Astrocyte of the spinal cord (primary cell): ENCODE data around the gene SLC25A28.

Experiments used
- DNase-seq: peaks from one replicate; pipeline ENCODE4 v3.0.0; 2011; ENCODE audit warnings: low read depth, low spot score
- H3K4me3 ChIP-seq: 2 replicates; pipeline ENCODE4 v1.5.1; 2011; ENCODE audit warnings: low read depth, mild to moderate bottlenecking, low read length, moderate library complexity
- in situ Hi-C: cut with HindIII; loops from 2 replicates; pipeline ENCODE4 v1.10.0; 2017; ENCODE audit warnings: low sequenced_read_pairs
- TF ChIP-seq, protein P1 (sequence below): IDR thresholded peaks from 2 replicates; pipeline ENCODE4 v1.5.1; 2012; ENCODE audit warnings: low read depth, mild to moderate bottlenecking, low read length, inconsistent platforms

Gene SLC25A28, protein sequence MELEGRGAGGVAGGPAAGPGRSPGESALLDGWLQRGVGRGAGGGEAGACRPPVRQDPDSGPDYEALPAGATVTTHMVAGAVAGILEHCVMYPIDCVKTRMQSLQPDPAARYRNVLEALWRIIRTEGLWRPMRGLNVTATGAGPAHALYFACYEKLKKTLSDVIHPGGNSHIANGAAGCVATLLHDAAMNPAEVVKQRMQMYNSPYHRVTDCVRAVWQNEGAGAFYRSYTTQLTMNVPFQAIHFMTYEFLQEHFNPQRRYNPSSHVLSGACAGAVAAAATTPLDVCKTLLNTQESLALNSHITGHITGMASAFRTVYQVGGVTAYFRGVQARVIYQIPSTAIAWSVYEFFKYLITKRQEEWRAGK

DNA sequence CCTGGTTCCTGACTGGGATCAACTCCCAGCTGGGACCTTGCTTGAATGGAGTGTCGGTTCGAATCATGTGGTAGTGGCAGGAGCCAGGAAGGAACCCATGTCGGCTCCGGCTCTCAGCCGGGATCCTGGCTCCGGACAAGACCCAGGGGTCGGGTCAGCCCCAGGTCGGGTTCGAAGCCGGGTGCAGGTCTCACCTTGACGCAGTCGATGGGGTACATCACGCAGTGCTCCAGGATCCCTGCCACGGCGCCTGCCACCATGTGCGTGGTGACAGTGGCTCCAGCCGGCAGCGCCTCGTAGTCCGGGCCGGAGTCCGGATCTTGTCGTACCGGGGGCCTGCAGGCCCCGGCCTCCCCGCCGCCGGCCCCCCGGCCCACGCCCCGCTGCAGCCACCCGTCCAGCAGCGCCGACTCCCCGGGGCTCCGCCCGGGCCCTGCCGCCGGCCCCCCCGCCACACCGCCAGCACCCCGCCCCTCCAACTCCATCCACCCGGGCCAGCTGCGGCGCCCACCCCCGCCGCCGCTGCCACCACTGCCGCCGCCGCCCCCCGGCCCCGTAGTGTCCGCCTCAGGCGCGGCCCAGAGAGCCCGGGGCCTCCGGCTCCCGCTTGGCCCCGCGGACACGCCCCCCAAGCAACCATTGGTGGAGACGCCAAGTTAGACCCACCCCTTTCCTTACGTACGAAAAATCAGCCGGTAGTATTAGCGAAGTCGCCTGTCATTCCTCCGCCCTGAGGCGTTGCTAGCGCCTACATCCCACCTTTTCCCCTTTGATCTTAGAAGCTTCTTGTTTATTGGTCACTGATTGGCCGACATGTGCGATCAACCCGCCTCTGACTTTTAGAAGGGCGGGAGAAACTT, at the start of gene SLC25A28:
Gene SLC25A28 (minus strand): TSS at position 589 of the 860 bp plus-strand sequence. CDS start 104 bp downstream, at position 485.
- H3K4me3 ChIP-seq = peak within 1 kb of the TSS; percentile 92

DNA sequence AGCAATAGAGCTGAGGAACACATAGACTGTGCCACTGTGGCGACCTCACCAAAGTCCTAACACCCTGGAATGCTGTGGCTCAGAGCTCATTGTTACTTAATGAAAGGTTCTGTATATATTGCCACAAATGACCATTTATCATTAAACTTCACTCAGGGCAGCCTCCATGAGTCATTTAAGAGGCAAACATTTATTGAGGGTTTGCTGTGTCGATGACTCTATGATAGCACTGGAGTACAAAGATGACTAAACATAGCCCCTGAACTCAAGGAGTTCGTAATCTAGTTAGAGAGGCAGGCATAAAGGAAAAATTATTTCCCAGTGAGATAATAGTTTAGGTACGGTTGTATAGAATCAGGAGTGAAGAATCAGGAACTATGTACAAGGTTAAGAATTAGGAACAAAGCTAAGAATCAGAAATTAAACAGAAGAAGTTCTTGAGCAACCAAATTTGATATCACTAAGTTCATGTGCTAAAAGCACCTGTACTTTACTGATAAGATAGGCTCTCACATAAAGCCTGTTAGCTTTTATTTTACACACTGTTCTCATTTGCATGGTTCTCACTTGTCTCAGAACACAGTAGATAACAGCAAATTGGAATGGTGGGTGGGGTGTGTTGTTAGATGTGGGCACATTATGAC, 47.0 kb upstream of the SLC25A28 start:
- in situ Hi-C loops = no loop called here
- DNase-seq = peak; percentile 77
- TF ChIP-seq, protein P1, sequence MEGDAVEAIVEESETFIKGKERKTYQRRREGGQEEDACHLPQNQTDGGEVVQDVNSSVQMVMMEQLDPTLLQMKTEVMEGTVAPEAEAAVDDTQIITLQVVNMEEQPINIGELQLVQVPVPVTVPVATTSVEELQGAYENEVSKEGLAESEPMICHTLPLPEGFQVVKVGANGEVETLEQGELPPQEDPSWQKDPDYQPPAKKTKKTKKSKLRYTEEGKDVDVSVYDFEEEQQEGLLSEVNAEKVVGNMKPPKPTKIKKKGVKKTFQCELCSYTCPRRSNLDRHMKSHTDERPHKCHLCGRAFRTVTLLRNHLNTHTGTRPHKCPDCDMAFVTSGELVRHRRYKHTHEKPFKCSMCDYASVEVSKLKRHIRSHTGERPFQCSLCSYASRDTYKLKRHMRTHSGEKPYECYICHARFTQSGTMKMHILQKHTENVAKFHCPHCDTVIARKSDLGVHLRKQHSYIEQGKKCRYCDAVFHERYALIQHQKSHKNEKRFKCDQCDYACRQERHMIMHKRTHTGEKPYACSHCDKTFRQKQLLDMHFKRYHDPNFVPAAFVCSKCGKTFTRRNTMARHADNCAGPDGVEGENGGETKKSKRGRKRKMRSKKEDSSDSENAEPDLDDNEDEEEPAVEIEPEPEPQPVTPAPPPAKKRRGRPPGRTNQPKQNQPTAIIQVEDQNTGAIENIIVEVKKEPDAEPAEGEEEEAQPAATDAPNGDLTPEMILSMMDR = no peak
- no peak overlapping the region for H3K4me3 ChIP-seq

More for the DNA sequence above, at the start of gene SLC25A28:
- DNase-seq = peak; percentile 100
- in situ Hi-C loops = no loop called here
- TF ChIP-seq, protein P1 = no peak

DNA sequence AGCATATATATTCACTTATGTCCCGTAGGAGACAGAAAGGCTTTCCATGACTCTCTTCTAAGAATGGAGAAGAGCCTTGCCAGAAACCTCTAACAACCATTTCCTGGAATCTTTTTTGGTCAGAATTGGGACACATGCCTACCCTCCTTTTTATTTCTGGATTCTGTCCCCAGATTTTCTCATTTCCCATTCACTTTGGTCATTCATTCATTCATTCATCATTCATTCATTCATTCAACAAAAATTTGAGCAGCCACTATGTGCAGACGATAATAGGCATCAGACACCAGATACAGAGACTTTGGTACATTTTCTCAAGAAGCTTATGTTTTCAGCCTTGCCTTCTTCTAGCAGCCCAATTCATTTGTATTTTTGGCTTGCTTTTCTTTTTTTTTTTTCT, 45.1 kb upstream of the SLC25A28 start:
- no peak overlapping the region for H3K4me3 ChIP-seq
- TF ChIP-seq, protein P1 = no peak
- in situ Hi-C loops = no loop called here
- no peak for DNase-seq

DNA sequence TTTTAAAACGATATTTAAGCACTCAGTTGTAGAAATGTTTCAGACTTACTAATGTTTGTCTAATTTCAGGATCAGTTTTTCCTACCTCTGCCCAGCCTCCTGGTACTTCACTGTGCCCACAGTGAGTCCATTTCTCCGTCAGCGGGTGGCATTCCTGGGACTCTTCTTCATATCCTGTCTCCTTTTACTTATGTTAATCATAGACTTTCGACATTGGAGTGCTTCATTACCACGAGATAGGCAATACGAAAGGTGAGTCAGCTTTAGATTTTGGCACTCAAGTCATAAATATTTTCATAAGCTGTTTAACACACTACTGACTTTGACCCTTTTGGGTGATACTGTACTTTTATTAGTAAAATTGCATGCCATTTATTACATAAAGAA, 41.1 kb upstream of the SLC25A28 start:
- in situ Hi-C loops = no loop called here
- TF ChIP-seq, protein P1 = no peak
- H3K4me3 ChIP-seq = no peak overlapping the region
- peak; percentile 66 for DNase-seq

DNA sequence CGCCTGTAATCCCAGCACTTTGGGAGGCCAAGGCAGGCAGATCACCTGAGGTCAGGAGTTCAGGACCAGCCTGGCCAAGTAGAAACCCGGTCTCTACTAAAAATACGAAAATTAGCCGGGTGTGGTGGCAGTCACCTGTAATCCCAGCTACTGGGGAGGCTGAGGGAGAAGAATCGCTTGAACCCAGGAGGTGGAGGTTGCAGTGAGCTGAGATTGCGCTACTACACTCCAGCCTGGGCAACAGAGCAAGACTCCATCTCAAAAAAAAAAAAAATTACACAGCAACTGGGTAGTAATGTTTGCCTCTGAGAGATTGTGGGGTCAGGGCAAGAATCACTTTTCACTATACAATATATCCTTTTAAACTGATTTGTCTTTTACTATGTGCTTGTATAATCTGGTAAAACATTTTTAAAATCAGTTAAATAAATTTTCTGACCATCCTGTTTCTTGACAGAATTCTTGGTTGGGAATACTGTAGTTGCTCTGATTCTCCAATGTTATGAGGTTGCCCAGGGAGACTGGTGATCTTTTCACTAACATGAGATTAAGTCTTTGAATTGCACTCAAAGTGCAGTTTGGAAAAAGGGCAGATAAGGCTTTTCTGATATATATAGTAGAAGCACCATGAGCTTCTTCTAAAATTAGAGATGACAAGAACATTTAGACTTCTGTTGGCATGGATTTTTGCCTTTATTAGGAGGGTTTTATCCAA, 40.6 kb upstream of the SLC25A28 start:
- TF ChIP-seq, protein P1 = no peak
- in situ Hi-C loops = no loop called here
- peak; percentile 32 for DNase-seq
- peak overlapping the region; percentile 95 for H3K4me3 ChIP-seq
